OCI-LY3 (cell line): Measurements from ENCODE around the gene EHD1.

Source experiments
- H2AFZ ChIP-seq: fragments of 200-600, 300-600 bp; shearing (Covaris generic); 2 replicates; pipeline ENCODE4 v1.6.0; 2014; ENCODE audit warnings: antibody characterized with exemption, low read depth, low read length
- H3K27ac ChIP-seq: fragments of 200-600, 300-600 bp; sonication (generic); 2 replicates; pipeline ENCODE4 v1.5.1; 2014; ENCODE audit warnings: mild to moderate bottlenecking, low read length, moderate library complexity, mixed read lengths
- H3K27me3 ChIP-seq: fragments of 200-600, 300-600 bp; sonication (generic); 2 replicates; pipeline ENCODE4 v1.6.1; 2014; ENCODE audit warnings: low read depth, low read length, mixed read lengths
- H3K36me3 ChIP-seq: fragments of 200-600, 300-600 bp; sonication (generic); replicated peaks from 2 replicates; pipeline ENCODE3; 2014; ENCODE audit warnings: low read depth, low read length, mixed read lengths
- H3K4me1 ChIP-seq: fragments of 300-600, 200-600 bp; sonication (generic); 2 replicates; pipeline ENCODE4 v1.6.1; 2014; ENCODE audit warnings: low read length, mixed read lengths
- H3K4me2 ChIP-seq: fragments of 200-600, 300-600 bp; sonication (generic); 2 replicates; pipeline ENCODE4 v1.6.1; 2014; ENCODE audit warnings: low read length, mixed read lengths
- H3K4me3 ChIP-seq: fragments of 300-600, 200-600 bp; sonication (generic); 2 replicates; pipeline ENCODE4 v1.5.1; 2014; ENCODE audit warnings: antibody characterized with exemption, mild to moderate bottlenecking, low read length, moderate library complexity
- H3K79me2 ChIP-seq: fragments of 300-600, 200-600 bp; shearing (Covaris generic); 2 replicates; pipeline ENCODE4 v1.6.1; 2014; ENCODE audit warnings: mild to moderate bottlenecking, low read length, mixed read lengths
- H3K9ac ChIP-seq: fragments of 300-600, 200-600 bp; shearing (Covaris generic); 2 replicates; pipeline ENCODE4 v1.6.0; 2014; ENCODE audit warnings: mild to moderate bottlenecking, low read length, moderate library complexity
- H3K9me3 ChIP-seq: fragments of 200-600, 300-600 bp; shearing (Covaris generic); 2 replicates; pipeline ENCODE4 v1.6.1; 2014; ENCODE audit warnings: low read length, mixed read lengths; ENCODE audit not compliant: insufficient read depth
- H4K20me1 ChIP-seq: fragments of 200-600, 300-600 bp; sonication (generic); 2 replicates; pipeline ENCODE4 v1.6.1; 2016; ENCODE audit warnings: low read length, mixed read lengths; ENCODE audit not compliant: insufficient read depth
- EZH2phosphoT487 ChIP-seq: fragments of 200-600 bp; shearing (Covaris generic); IDR thresholded peaks from 2 replicates; pipeline ENCODE4 v1.6.1; 2018; ENCODE audit warnings: antibody characterized with exemption, mixed run types, low read depth
- TF ChIP-seq, protein P1 (sequence below): fragments of 200-600, 300-600 bp; sonication (generic); IDR thresholded peaks from 2 replicates; pipeline ENCODE4 v1.5.1; 2014; ENCODE audit warnings: antibody characterized with exemption, low read length, low read depth

EHD1 gene

GRCh38 chr11:64842851-64843685, 35.4 kb downstream of the EHD1 start:
- H2AFZ ChIP-seq, result no peak overlapping the region
- H3K4me2 ChIP-seq, result no peak overlapping the region
- H3K4me3 ChIP-seq, result no peak overlapping the region
- no peaks in the 10 kb centered on the region for H3K9me3 ChIP-seq
- no peak overlapping the region for H3K27ac ChIP-seq
- H3K9ac ChIP-seq, result no peak overlapping the region
- H3K36me3 ChIP-seq, result no peaks in the 10 kb centered on the region
- no peaks in the 10 kb centered on the region for H4K20me1 ChIP-seq
- peaks cover 20% of the 10 kb centered on the region for H3K4me1 ChIP-seq
- TF ChIP-seq, protein P1, sequence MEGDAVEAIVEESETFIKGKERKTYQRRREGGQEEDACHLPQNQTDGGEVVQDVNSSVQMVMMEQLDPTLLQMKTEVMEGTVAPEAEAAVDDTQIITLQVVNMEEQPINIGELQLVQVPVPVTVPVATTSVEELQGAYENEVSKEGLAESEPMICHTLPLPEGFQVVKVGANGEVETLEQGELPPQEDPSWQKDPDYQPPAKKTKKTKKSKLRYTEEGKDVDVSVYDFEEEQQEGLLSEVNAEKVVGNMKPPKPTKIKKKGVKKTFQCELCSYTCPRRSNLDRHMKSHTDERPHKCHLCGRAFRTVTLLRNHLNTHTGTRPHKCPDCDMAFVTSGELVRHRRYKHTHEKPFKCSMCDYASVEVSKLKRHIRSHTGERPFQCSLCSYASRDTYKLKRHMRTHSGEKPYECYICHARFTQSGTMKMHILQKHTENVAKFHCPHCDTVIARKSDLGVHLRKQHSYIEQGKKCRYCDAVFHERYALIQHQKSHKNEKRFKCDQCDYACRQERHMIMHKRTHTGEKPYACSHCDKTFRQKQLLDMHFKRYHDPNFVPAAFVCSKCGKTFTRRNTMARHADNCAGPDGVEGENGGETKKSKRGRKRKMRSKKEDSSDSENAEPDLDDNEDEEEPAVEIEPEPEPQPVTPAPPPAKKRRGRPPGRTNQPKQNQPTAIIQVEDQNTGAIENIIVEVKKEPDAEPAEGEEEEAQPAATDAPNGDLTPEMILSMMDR, result no peak
- TF ChIP-seq EZH2phosphoT487, result no peak
- peaks cover 4% of the 10 kb centered on the region; the same call in 1 of the 2 replicates for H3K27me3 ChIP-seq
- H3K79me2 ChIP-seq, result no peaks in the 10 kb centered on the region

DNA sequence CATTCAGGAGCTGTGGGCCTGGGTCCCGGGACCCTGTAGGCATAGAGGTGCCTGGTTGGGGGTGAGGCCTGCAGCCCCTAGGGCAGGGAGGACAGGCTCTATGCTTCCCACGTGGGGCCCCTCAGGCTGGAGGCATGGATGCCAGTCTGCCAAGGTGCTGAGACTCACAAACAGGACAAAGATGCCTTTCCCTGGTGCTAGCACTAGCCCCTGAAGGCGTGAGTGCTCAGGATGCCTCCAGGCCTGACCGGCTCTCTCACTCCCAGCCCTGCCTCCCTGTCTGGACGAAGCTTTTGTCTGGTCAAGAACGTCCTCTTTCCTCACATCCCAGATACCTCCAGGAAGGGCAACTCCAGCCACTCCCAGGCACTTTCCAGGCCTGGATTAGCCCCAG, 36.1 kb downstream of the EHD1 start:
- Histone ChIP-seq H3K36me3 (no peaks in the 10 kb centered on the region), H4K20me1 (no peaks in the 10 kb centered on the region), H3K27ac (no peak overlapping the region), H3K9ac (no peak overlapping the region), H3K4me3 (no peak overlapping the region), H3K4me1 (peaks cover 13% of the 10 kb centered on the region), H2AFZ (no peak overlapping the region), H3K9me3 (no peaks in the 10 kb centered on the region), H3K4me2 (no peak overlapping the region), H3K27me3 (peaks cover 4% of the 10 kb centered on the region; the same call in 1 of the 2 replicates), H3K79me2 (no peaks in the 10 kb centered on the region)
- no peak for TF ChIP-seq EZH2phosphoT487
- TF ChIP-seq, protein P1, result no peak

DNA sequence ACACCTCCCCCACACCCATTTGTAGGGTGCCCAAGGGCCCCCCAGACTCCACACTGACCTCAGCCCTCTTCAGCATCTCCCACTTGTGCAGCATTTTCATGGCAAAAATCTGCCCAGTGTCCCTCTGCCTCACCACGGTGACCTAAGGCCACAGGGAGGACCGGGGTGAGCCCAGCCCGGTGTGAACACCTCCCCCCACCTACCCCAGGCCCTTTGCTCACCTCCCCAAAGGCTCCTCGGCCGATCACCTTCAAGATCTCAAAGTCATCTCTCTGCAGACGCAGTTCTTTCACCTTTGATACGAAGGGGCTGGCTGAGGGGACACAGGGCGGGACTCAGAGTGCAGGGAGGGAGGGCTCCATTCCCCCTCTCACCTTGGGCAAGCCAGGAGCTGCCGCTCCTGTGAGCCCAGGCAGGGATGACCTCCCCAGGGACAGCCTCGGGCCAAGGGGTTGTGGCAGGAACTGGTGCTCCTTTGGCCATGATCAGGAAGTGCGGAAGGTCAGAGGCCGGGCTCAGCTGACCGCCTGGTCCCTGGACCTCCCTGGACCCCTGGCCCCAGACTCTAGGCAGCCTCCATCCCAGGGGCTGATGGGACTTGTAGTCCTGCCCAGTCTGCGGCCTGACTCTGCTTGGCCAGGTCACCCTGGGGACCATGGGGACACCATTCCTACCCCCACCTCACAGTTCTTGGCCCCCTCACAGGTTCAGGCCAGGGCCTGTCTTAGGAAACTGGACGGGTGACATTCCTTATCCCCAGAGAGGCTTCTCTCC, 36.6 kb downstream of the EHD1 start:
- H3K79me2 ChIP-seq, result no peaks in the 10 kb centered on the region
- no peak overlapping the region for H2AFZ ChIP-seq
- TF ChIP-seq, protein P1, result no peak
- no peak for TF ChIP-seq EZH2phosphoT487
- no peak overlapping the region for H3K4me3 ChIP-seq
- H4K20me1 ChIP-seq, result no peaks in the 10 kb centered on the region
- H3K27me3 ChIP-seq, result peaks cover 4% of the 10 kb centered on the region; the same call in 1 of the 2 replicates
- H3K4me1 ChIP-seq, result peaks cover 9% of the 10 kb centered on the region; the same call in 1 of the 2 replicates
- no peak overlapping the region for H3K4me2 ChIP-seq
- no peaks in the 10 kb centered on the region for H3K9me3 ChIP-seq
- H3K9ac ChIP-seq, result no peak overlapping the region
- H3K36me3 ChIP-seq, result no peaks in the 10 kb centered on the region
- H3K27ac ChIP-seq, result no peak overlapping the region
